ENCODE data around the gene CTCFL. TPM values are rescaled to one million over a fixed set of nuclear protein-coding genes. Genes with fewer than 3 reads are reported as not detected.

CTCFL gene
- total RNA-seq, 4 donors from 2014 or later = not detected

GRCh38 chr20:57509665-57510237, 15.2 kb downstream of the CTCFL start:
- DNase-seq (ENCODE audit: low spot score in 2 of 2) = no peak
- H3K9me3 ChIP-seq = no peaks in the 10 kb centered on the region
- WGBS, 2 donors = 57 to 58% methylated on average over 5 of the region's 5 CpGs
- H3K27ac ChIP-seq = no peak overlapping the region
- H3K4me1 ChIP-seq = peaks cover 0 to 19% (median 2%) of the 10 kb centered on the region in 4 donors
- H3K36me3 ChIP-seq = no peaks in the 10 kb centered on the region
- no peak for TF ChIP-seq POLR2A (IDR thresholded peaks at IDR 0.05)
- TF ChIP-seq CTCF (IDR thresholded peaks at IDR 0.05) = no peak
- no peak for TF ChIP-seq EP300 (IDR thresholded peaks at IDR 0.05)
- H3K4me3 ChIP-seq = no peak overlapping the region
- H3K27me3 ChIP-seq = no peaks in the 10 kb centered on the region

- H3K4me3 ChIP-seq = no peak overlapping the region
- TF ChIP-seq EP300 (IDR thresholded peaks at IDR 0.05) (no peak), CTCF (IDR thresholded peaks at IDR 0.05) (no peak), POLR2A (IDR thresholded peaks at IDR 0.05) (no peak)
- no peaks in the 10 kb centered on the region for H3K9me3 ChIP-seq
- H3K27ac ChIP-seq = no peak overlapping the region
- DNase-seq (ENCODE audit: low spot score in 2 of 2) = no peak
- peaks cover 0 to 13% (median 0%) of the 10 kb centered on the region in 4 donors for H3K4me1 ChIP-seq
- no peaks in the 10 kb centered on the region for H3K36me3 ChIP-seq
- WGBS, 2 donors = 74 to 75% methylated on average over 5 of the region's 5 CpGs
- no peaks in the 10 kb centered on the region for H3K27me3 ChIP-seq
Measured at GRCh38 chr20:57508831-57509230, 16.1 kb downstream of the CTCFL start.

DNA sequence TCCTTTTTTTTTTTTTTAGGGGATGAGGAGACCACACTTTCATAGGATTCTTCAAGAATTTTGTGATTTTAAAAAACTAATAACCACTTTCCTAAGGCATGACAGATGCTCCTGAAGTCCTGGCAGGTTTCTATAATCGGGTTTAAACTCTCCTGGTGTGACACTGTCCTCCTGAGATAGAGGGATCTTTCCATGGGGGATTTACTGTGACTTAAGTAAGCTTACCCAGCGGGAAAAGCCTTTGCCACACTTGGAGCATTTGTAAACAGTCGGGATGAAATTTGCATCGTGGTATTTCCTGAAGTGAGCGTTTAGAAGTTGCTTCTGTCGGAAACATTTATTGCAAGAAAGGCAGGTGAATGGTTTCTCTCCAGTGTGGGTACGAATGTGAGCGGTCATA, 16.6 kb downstream of the CTCFL start:
- Histone ChIP-seq H3K27me3 (no peaks in the 10 kb centered on the region), H3K36me3 (no peaks in the 10 kb centered on the region), H3K9me3 (no peaks in the 10 kb centered on the region), H3K4me3 (no peak overlapping the region), H3K4me1 (peaks cover 0 to 13% (median 0%) of the 10 kb centered on the region in 4 donors), H3K27ac (no peak overlapping the region)
- 71 to 73% methylated on average over 8 of the region's 8 CpGs for WGBS, 2 donors
- DNase-seq (ENCODE audit: low spot score in 2 of 2) = no peak
- TF ChIP-seq EP300 (IDR thresholded peaks at IDR 0.05) (no peak), POLR2A (IDR thresholded peaks at IDR 0.05) (no peak), CTCF (IDR thresholded peaks at IDR 0.05) (no peak)

- DNase-seq (ENCODE audit: low spot score in 2 of 2) = no peak
- Histone ChIP-seq H3K4me1 (peaks cover 0 to 13% (median 0%) of the 10 kb centered on the region in 4 donors), H3K4me3 (no peak overlapping the region), H3K27me3 (no peaks in the 10 kb centered on the region), H3K27ac (no peak overlapping the region), H3K36me3 (no peaks in the 10 kb centered on the region), H3K9me3 (no peaks in the 10 kb centered on the region)
- TF ChIP-seq CTCF (IDR thresholded peaks at IDR 0.05) = no peak
- no peak for TF ChIP-seq POLR2A (IDR thresholded peaks at IDR 0.05)
- no peak for TF ChIP-seq EP300 (IDR thresholded peaks at IDR 0.05)
- 57 to 60% methylated on average over 6 of the region's 6 CpGs for WGBS, 2 donors
Measured at GRCh38 chr20:57507477-57507876, 17.5 kb downstream of the CTCFL start.

DNA sequence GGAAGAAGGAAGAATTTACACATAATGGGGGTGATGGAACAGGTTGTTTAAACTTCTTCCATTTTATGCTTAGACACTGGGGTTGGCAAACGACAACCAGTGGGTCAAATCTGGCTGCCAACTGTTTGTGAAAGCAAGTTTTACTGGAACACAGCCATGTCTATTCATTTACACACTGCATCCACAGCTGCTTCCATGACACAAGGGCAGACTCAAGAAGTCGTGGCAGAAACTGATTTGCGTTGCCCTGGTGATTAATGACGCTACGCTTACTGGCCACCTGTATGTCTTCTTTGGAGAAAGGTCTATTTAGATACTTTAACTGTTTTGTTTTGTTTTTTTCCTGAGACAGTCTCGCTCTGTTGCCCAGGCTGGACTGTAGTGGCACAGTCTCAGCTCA, 19.0 kb downstream of the CTCFL start:
- DNase-seq (ENCODE audit: low spot score in 2 of 2) = no peak
- peaks cover 0 to 2% of the 10 kb centered on the region in 2 donors for H3K27me3 ChIP-seq
- 58 to 68% methylated on average over 6 of the region's 6 CpGs for WGBS, 2 donors
- no peak for TF ChIP-seq CTCF (IDR thresholded peaks at IDR 0.05)
- no peak for TF ChIP-seq POLR2A (IDR thresholded peaks at IDR 0.05)
- no peak for TF ChIP-seq EP300 (IDR thresholded peaks at IDR 0.05)
- peaks cover 0 to 13% (median 0%) of the 10 kb centered on the region in 4 donors for H3K4me1 ChIP-seq
- no peaks in the 10 kb centered on the region for H3K9me3 ChIP-seq
- no peak overlapping the region for H3K27ac ChIP-seq
- no peak overlapping the region for H3K4me3 ChIP-seq
- no peaks in the 10 kb centered on the region for H3K36me3 ChIP-seq
